ENCODE data around the gene CSF3R. TPM values are rescaled to one million over a fixed set of nuclear protein-coding genes. Genes with fewer than 3 reads are reported as not detected.
A peak's percentile ranks its signal among the peaks of the same experiment; 100 is the strongest.

Gene CSF3R
- total and polyA plus RNA-seq, 2 donors from 2014 or later = 1.4 to 13.3 TPM

DNA sequence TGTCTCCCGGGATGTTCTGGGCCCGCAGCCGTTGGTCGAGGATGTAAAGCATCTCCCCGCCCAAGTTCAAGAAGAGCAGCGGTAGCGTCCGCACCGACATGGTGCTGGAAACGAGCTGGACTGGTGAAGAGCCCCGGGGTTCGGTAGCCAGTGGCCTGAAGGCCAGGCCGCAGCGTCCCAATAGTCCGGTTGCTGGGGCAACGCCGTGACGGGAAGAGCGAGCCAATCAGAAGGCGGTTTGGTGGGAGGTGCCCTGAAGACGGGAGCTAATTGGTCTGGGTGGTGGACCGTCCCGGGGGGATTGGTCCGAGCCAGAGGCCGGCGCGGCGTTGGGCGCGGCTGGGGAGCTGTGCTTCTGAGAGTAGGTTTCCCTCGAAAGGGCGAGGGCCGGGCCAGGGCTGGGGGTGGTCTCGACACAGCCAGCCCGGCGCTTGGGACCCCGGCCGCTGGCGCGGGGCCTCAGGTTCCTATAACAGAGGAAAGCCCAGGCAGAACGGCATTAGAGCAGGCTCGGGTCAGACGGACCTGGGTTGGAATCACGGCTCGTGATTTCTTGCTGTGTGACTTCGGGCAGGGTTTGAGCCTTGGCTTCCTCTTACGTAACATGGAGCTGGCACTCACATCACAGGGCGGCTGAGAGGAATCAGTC lies 32.3 kb downstream of the CSF3R start, which contains the start of gene OSCP1:
OSCP1 (minus strand) TSS at position 182 of the 649 bp plus-strand sequence; CDS start at position 100, 82 bp downstream.
- TF ChIP-seq, protein P1, sequence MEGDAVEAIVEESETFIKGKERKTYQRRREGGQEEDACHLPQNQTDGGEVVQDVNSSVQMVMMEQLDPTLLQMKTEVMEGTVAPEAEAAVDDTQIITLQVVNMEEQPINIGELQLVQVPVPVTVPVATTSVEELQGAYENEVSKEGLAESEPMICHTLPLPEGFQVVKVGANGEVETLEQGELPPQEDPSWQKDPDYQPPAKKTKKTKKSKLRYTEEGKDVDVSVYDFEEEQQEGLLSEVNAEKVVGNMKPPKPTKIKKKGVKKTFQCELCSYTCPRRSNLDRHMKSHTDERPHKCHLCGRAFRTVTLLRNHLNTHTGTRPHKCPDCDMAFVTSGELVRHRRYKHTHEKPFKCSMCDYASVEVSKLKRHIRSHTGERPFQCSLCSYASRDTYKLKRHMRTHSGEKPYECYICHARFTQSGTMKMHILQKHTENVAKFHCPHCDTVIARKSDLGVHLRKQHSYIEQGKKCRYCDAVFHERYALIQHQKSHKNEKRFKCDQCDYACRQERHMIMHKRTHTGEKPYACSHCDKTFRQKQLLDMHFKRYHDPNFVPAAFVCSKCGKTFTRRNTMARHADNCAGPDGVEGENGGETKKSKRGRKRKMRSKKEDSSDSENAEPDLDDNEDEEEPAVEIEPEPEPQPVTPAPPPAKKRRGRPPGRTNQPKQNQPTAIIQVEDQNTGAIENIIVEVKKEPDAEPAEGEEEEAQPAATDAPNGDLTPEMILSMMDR (IDR thresholded peaks at IDR 0.05; ENCODE audit: borderline replicate concordance, extremely low read depth, insufficient read depth) = no peak
- FAIRE-seq (peak; percentile 87), DNase-seq (peak; percentile 96 to 99 (median 98))
- H3K9ac ChIP-seq (ENCODE audit: low read length in 3 of 3) = peak within 1 kb of the TSS; percentile 71 to 98 (median 72)
- H3K27ac ChIP-seq (ENCODE audit: low read depth in 2 of 2, low read length in 2 of 2) = peak within 1 kb of the TSS; percentile 97 to 99
- peaks cover 2 to 11% (median 5%) of the 10 kb centered on the region in 3 donors for H3K36me3 ChIP-seq (ENCODE audit: control insufficient read depth in 2 of 3, insufficient read depth in 3 of 3, low read length in 3 of 3)
- H3K4me3 ChIP-seq (ENCODE audit: low read length in 3 of 3) = peak within 1 kb of the TSS; percentile 74 to 88 (median 87)
- no peaks in the 10 kb centered on the region for H3K27me3 ChIP-seq (ENCODE audit: control insufficient read depth, insufficient read depth, low read length)
- intact Hi-C loops (cut with DNase I) = no loop called here
- peaks cover 0 to 2% (median 0%) of the 10 kb centered on the region in 3 donors for H3K4me1 ChIP-seq (ENCODE audit: control insufficient read depth in 2 of 3, insufficient read depth in 2 of 3, low read depth in 1 of 3, low read length in 3 of 3)
- no peaks in the 10 kb centered on the region for H3K9me3 ChIP-seq (ENCODE audit: control insufficient read depth in 2 of 3, insufficient read depth in 1 of 3, low read length in 3 of 3)

DNA sequence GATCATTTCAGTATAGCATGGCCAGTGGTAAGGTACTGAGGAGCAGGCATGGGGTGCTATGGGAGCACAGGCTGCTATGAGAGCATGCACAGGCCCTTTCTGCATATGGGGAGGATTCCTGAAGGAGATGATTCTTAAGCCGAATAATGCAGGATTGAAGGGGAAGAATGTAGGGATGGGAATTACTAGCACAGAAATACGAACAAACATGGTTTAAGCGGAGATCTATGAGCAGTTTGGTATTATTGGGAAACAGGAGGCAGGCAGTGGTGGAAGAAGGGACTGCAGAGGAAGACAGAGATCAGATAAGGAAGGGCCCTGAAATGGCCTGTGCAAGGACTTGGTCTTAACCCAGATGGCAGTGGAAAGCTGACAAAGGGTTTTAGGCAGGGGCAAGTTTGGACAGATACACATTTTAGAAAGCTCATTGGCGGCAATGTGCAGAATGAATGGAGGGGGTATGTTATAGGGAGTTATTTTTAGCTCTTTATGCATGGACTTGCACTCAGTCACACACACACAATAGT lies 34.1 kb downstream of the CSF3R start:
- Histone ChIP-seq H3K27me3 (ENCODE audit: control insufficient read depth, insufficient read depth, low read length) (no peaks in the 10 kb centered on the region), H3K36me3 (ENCODE audit: control insufficient read depth in 2 of 3, insufficient read depth in 3 of 3, low read length in 3 of 3) (no peaks in the 10 kb centered on the region), H3K4me1 (ENCODE audit: control insufficient read depth in 2 of 3, insufficient read depth in 2 of 3, low read depth in 1 of 3, low read length in 3 of 3) (peaks cover 0 to 2% (median 0%) of the 10 kb centered on the region in 3 donors), H3K27ac (ENCODE audit: low read depth in 2 of 2, low read length in 2 of 2) (no peak overlapping the region), H3K9me3 (ENCODE audit: control insufficient read depth in 2 of 3, insufficient read depth in 1 of 3, low read length in 3 of 3) (no peaks in the 10 kb centered on the region), H3K4me3 (ENCODE audit: low read length in 3 of 3) (no peak overlapping the region), H3K9ac (ENCODE audit: low read length in 3 of 3) (no peak overlapping the region)
- intact Hi-C loops (cut with DNase I) = no loop called here
- DNase-seq = no peak
- FAIRE-seq = no peak
- TF ChIP-seq, protein P1 (IDR thresholded peaks at IDR 0.05; ENCODE audit: borderline replicate concordance, extremely low read depth, insufficient read depth) = no peak

DNA sequence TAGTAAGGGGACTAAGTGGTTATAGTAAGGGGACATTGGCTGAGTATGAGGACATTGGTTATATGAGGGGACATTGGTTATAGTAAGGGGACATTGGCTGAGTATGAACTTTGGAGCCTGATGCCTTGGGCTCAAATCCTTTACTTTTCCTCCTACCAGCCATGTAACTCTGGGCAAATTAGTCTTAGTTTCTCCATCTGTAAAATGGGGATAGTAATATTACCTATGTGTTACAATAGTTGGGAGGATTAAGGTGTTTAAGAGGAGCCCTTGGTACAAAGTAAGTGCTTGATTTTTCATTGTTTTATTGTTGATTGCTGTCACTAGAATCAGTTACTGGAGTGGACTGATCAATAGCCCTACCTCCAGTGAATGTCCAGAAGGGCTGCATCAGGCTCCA lies 35.3 kb downstream of the CSF3R start:
- FAIRE-seq = no peak

More for the DNA sequence above, 35.3 kb downstream of the CSF3R start:
- TF ChIP-seq, protein P1 (IDR thresholded peaks at IDR 0.05; ENCODE audit: borderline replicate concordance, extremely low read depth, insufficient read depth) = no peak
- H3K4me1 ChIP-seq (ENCODE audit: control insufficient read depth in 2 of 3, insufficient read depth in 2 of 3, low read depth in 1 of 3, low read length in 3 of 3) = peaks cover 0 to 2% (median 0%) of the 10 kb centered on the region in 3 donors
- H3K9ac ChIP-seq (ENCODE audit: low read length in 3 of 3) = no peak overlapping the region
- no peaks in the 10 kb centered on the region for H3K36me3 ChIP-seq (ENCODE audit: control insufficient read depth in 2 of 3, insufficient read depth in 3 of 3, low read length in 3 of 3)
- H3K27ac ChIP-seq (ENCODE audit: low read depth in 2 of 2, low read length in 2 of 2) = no peak overlapping the region
- H3K9me3 ChIP-seq (ENCODE audit: control insufficient read depth in 2 of 3, insufficient read depth in 1 of 3, low read length in 3 of 3) = no peaks in the 10 kb centered on the region
- intact Hi-C loops (cut with DNase I) = no loop called here
- no peak overlapping the region for H3K4me3 ChIP-seq (ENCODE audit: low read length in 3 of 3)
- no peaks in the 10 kb centered on the region for H3K27me3 ChIP-seq (ENCODE audit: control insufficient read depth, insufficient read depth, low read length)
- DNase-seq = no peak

Data from kidney (tissue), 14 donors.